ENCODE measurements around the gene ALG8. TPM values are rescaled to one million over a fixed set of nuclear protein-coding genes. Genes with fewer than 3 reads are reported as not detected.
"Not testable (repeated sequence)": the region's sequence is repeated elsewhere in the genome, so short reads cannot be mapped to it uniquely, and the experiment has no call there.

The ALG8 gene
- total RNA-seq, 1 donor = 60.9 TPM

- no peak for DNase-seq (ENCODE audit: low read depth)
- H3K4me3 ChIP-seq (ENCODE audit: low read depth, low read length) = no peak overlapping the region
- TF ChIP-seq CTCF (IDR thresholded peaks at IDR 0.05; ENCODE audit: insufficient read depth, low read depth, low read length) = no peak
These were observed 53.5 kb downstream of the ALG8 start for GRCh38 chr11:78085972-78086371.

GRCh38 chr11:78084506-78084905 is 54.9 kb downstream of the ALG8 start:
- DNase-seq (ENCODE audit: low read depth) = peak; percentile 25
- not testable (repeated sequence) for H3K4me3 ChIP-seq (ENCODE audit: low read depth, low read length)

- H3K4me3 ChIP-seq (ENCODE audit: low read depth, low read length) = no peak overlapping the region
- no peak for DNase-seq (ENCODE audit: low read depth)
- no peak for TF ChIP-seq CTCF (IDR thresholded peaks at IDR 0.05; ENCODE audit: insufficient read depth, low read depth, low read length)
These were observed 56.4 kb downstream of the ALG8 start for GRCh38 chr11:78083021-78083420.

GRCh38 chr11:78082146-78082545 is 57.3 kb downstream of the ALG8 start:
- DNase-seq (ENCODE audit: low read depth) = no peak
- TF ChIP-seq CTCF (IDR thresholded peaks at IDR 0.05; ENCODE audit: insufficient read depth, low read depth, low read length) = no peak
- H3K4me3 ChIP-seq (ENCODE audit: low read depth, low read length) = no peak overlapping the region

GRCh38 chr11:78081583-78081982 is 57.8 kb downstream of the ALG8 start:
- DNase-seq (ENCODE audit: low read depth) = no peak
- no peak overlapping the region for H3K4me3 ChIP-seq (ENCODE audit: low read depth, low read length)
- no peak for TF ChIP-seq CTCF (IDR thresholded peaks at IDR 0.05; ENCODE audit: insufficient read depth, low read depth, low read length)

- H3K4me3 ChIP-seq (ENCODE audit: low read depth, low read length) = no peak overlapping the region
- TF ChIP-seq CTCF (IDR thresholded peaks at IDR 0.05; ENCODE audit: insufficient read depth, low read depth, low read length) = no peak
- peak; percentile 81 for DNase-seq (ENCODE audit: low read depth)
These were observed 58.5 kb downstream of the ALG8 start for GRCh38 chr11:78080818-78081495.

- H3K4me3 ChIP-seq (ENCODE audit: low read depth, low read length) = peak overlapping the region; percentile 96
- peak; percentile 3 for TF ChIP-seq CTCF (IDR thresholded peaks at IDR 0.05; ENCODE audit: insufficient read depth, low read depth, low read length)
- DNase-seq (ENCODE audit: low read depth) = no peak
These were observed 59.2 kb downstream of the ALG8 start for GRCh38 chr11:78080084-78080817.

Measured in fibroblast of villous mesenchyme (primary cell).